Limb (tissue), 2 donors: ENCODE results near the gene RNF167.
A peak's percentile ranks its signal among the peaks of the same experiment; 100 is the strongest.

Experiments
- DNase-seq, 2 donors: peaks; one replicate each; pipeline ENCODE4 v3.0.0-alpha.2; 2016; ENCODE audit errors: extremely low spot score in 2 of 2

Gene RNF167

GRCh38 chr17:4978726-4979125 lies 38.7 kb downstream of the RNF167 start:
- no peak for DNase-seq

GRCh38 chr17:4980644-4981216 lies 40.7 kb downstream of the RNF167 start:
- DNase-seq, result peak; percentile 46 to 59

GRCh38 chr17:4982305-4982704 lies 42.2 kb downstream of the RNF167 start:
- DNase-seq, result no peak

- DNase-seq, result no peak
These were observed 46.3 kb downstream of the RNF167 start for GRCh38 chr17:4986403-4986802.

GRCh38 chr17:4986951-4987766 lies 47.1 kb downstream of the RNF167 start, which contains the start of gene CAMTA2:
CAMTA2 (minus strand) TSS chr17:4987675; CDS start chr17:4986222, 1,453 bp downstream.
- peak; percentile 73 to 90 for DNase-seq

GRCh38 chr17:4987767-4988567 lies 47.9 kb downstream of the RNF167 start:
- peak; percentile 7 to 49 for DNase-seq

- no peak for DNase-seq
These were observed 54.1 kb downstream of the RNF167 start for GRCh38 chr17:4994081-4994595.
